Measurements from ENCODE around the gene NT5C2. TPM values are rescaled to one million over a fixed set of nuclear protein-coding genes. Genes with fewer than 3 reads are reported as not detected.
"Not testable (repeated sequence)": the region's sequence is repeated elsewhere in the genome, so short reads cannot be mapped to it uniquely, and the experiment has no call there.

NT5C2 gene
- total and polyA plus RNA-seq, 2 donors (not counting 3 experiments of a cell fraction or from before 2014, with no cell fraction given): 47.2 to 69.9 TPM

- FAIRE-seq (no peak), DNase-seq (ENCODE audit: low read depth, low spot score) (no peak)
- no peak overlapping the region for H2AFZ ChIP-seq (ENCODE audit: low read depth, low read length)
- no peaks in the 10 kb centered on the region for H3K27me3 ChIP-seq (ENCODE audit: control insufficient read depth in 2 of 2, insufficient read depth in 2 of 2, low read length in 2 of 2)
- intact Hi-C loops (cut with micrococcal nuclease) (no loop called here), dilution Hi-C loops (cut with MboI; ENCODE audit: extremely low pct_ligation_motif_present, low sequenced_read_pairs) (no loop called here)
- TF ChIP-seq, protein P1, sequence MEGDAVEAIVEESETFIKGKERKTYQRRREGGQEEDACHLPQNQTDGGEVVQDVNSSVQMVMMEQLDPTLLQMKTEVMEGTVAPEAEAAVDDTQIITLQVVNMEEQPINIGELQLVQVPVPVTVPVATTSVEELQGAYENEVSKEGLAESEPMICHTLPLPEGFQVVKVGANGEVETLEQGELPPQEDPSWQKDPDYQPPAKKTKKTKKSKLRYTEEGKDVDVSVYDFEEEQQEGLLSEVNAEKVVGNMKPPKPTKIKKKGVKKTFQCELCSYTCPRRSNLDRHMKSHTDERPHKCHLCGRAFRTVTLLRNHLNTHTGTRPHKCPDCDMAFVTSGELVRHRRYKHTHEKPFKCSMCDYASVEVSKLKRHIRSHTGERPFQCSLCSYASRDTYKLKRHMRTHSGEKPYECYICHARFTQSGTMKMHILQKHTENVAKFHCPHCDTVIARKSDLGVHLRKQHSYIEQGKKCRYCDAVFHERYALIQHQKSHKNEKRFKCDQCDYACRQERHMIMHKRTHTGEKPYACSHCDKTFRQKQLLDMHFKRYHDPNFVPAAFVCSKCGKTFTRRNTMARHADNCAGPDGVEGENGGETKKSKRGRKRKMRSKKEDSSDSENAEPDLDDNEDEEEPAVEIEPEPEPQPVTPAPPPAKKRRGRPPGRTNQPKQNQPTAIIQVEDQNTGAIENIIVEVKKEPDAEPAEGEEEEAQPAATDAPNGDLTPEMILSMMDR (IDR thresholded peaks at IDR 0.05; ENCODE audit: extremely low read depth in 1 of 2, insufficient read depth in 1 of 2, low read depth in 1 of 2, low read length in 2 of 2): no peak
- TF ChIP-seq POLR2A (IDR thresholded peaks at IDR 0.05; ENCODE audit: low read depth, low read length) (no peak), POLR2AphosphoS5 (IDR thresholded peaks at IDR 0.05; ENCODE audit: insufficient read depth, low read depth, low read length) (no peak), JUN (IDR thresholded peaks at IDR 0.05; ENCODE audit: borderline replicate concordance, insufficient read depth, insufficient read length, low read depth) (no peak)
- TF ChIP-seq, protein P2, sequence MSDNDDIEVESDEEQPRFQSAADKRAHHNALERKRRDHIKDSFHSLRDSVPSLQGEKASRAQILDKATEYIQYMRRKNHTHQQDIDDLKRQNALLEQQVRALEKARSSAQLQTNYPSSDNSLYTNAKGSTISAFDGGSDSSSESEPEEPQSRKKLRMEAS (IDR thresholded peaks at IDR 0.05; ENCODE audit: insufficient read depth, insufficient read length): no peak
- POLR2A ChIA-PET: no interaction called here
- no peak overlapping the region for H3K4me2 ChIP-seq (ENCODE audit: insufficient read depth, low read length)
- no peak overlapping the region for H3K27ac ChIP-seq (ENCODE audit: insufficient read depth, low read depth, low read length)
- no peak overlapping the region for H3K9ac ChIP-seq (replicated peaks; ENCODE audit: extremely low read depth, insufficient read depth, low read length)
- H3K4me3 ChIP-seq (replicated peaks in 1 of 3; ENCODE audit: insufficient read depth in 1 of 3, low read depth in 1 of 3, low read length in 3 of 3): no peak overlapping the region
- CTCF ChIA-PET: no interaction called here
- H3K4me1 ChIP-seq (ENCODE audit: control insufficient read depth, extremely low read depth, insufficient read depth, low read length): no peaks in the 10 kb centered on the region
- no peaks in the 10 kb centered on the region for H3K79me2 ChIP-seq (ENCODE audit: control insufficient read depth, insufficient read depth, low read length)
- no peaks in the 10 kb centered on the region for H3K36me3 ChIP-seq (ENCODE audit: control insufficient read depth in 2 of 2, extremely low read depth in 1 of 2, insufficient read depth in 2 of 2, low read length in 2 of 2)
- H3K9me3 ChIP-seq (replicated peaks; ENCODE audit: control insufficient read depth, insufficient read depth, low read length): no peaks in the 10 kb centered on the region
- no TSS peak for BruUV-seq (replicated peaks)
- no peaks in the 10 kb centered on the region for H4K20me1 ChIP-seq (replicated peaks; ENCODE audit: control insufficient read depth, extremely low read depth, insufficient read depth, low read length)
- H3K9me1 ChIP-seq (replicated peaks; ENCODE audit: control insufficient read depth, extremely low read depth, insufficient read depth, low read length): no peaks in the 10 kb centered on the region
Observed at GRCh38 chr10:103224133-103224532, 31.1 kb upstream of the NT5C2 start.

- H3K79me2 ChIP-seq (ENCODE audit: control insufficient read depth, insufficient read depth, low read length); H3K9me3 ChIP-seq (replicated peaks; ENCODE audit: control insufficient read depth, insufficient read depth, low read length); POLR2A ChIA-PET; H3K27ac ChIP-seq (ENCODE audit: insufficient read depth, low read depth, low read length); H3K9me1 ChIP-seq (replicated peaks; ENCODE audit: control insufficient read depth, extremely low read depth, insufficient read depth, low read length); H3K9ac ChIP-seq (replicated peaks; ENCODE audit: extremely low read depth, insufficient read depth, low read length); H3K4me1 ChIP-seq (ENCODE audit: control insufficient read depth, extremely low read depth, insufficient read depth, low read length); H3K4me2 ChIP-seq (ENCODE audit: insufficient read depth, low read length); FAIRE-seq; H4K20me1 ChIP-seq (replicated peaks; ENCODE audit: control insufficient read depth, extremely low read depth, insufficient read depth, low read length); DNase-seq (ENCODE audit: low read depth, low spot score); H2AFZ ChIP-seq (ENCODE audit: low read depth, low read length); H3K4me3 ChIP-seq (replicated peaks in 1 of 3; ENCODE audit: insufficient read depth in 1 of 3, low read depth in 1 of 3, low read length in 3 of 3); BruUV-seq (replicated peaks); intact Hi-C loops (cut with micrococcal nuclease); H3K27me3 ChIP-seq (ENCODE audit: control insufficient read depth in 2 of 2, insufficient read depth in 2 of 2, low read length in 2 of 2); H3K36me3 ChIP-seq (ENCODE audit: control insufficient read depth in 2 of 2, extremely low read depth in 1 of 2, insufficient read depth in 2 of 2, low read length in 2 of 2); dilution Hi-C loops (cut with MboI; ENCODE audit: extremely low pct_ligation_motif_present, low sequenced_read_pairs): not testable (repeated sequence)
- CTCF ChIA-PET: interaction anchor here (2.8 kb wide), 1 partner anchor 28 kb away, joined by 8 read pairs; no protein-coding TSS in a partner anchor
Observed at GRCh38 chr10:103216362-103216761, 23.3 kb upstream of the NT5C2 start.

All from endothelial cell of umbilical vein (primary cell).